KG1 (cell line): Measurements from ENCODE around the gene LRRTM1.

Experiments
- DNase-seq: peaks from one replicate; lab custom pipeline; 2025; lab: John Stamatoyannopoulos, UW

Gene LRRTM1

DNA sequence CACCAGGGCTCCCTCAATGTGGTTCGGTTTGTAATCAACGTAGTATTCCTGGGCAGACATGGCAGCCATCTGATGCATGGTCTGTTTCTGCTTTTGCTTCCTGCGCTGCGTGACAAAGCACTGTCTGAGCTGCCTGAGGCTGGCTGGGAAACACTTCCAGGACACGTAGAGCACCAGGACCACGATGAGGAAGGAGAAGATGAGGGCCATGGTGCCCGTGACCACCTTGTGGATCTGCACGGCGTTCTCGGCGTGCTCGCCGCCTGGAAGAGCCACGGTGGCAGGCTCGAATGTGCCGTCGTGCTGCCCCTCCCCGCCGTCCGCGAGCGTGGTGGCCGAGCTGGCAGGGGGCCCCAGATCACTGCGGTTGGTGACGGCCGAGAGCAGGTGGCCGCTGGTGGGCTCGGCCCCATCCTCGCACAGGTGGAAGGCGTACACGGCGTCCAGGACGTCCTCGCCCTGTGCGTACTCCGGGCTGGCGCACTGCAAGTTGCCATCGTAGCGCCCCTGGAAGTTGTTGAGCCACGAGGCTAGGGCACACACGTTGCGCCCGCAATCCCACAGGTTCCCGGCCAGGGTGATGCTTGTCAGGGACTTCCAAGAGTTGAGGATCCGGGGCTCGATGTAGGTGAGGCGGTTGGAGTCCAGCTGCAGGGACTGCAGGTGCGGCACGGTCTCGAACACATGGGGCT is 2.1 kb downstream of the LRRTM1 start:
- DNase-seq: no peak

DNA sequence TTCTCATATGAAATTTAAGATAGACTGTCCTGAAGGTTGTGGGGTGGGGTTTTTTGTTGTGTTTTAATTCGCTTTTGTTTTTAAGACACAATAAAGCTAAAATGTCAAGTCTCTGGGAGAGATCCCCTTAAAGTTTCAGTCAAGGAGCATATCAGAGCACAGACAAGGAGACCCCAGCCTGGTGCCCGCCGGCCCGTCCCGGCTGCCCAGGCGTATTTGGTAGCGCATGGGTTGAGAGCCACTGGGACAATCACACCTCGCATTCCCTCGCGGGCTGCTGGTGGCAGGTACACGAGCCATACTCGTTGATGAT is 2.6 kb downstream of the LRRTM1 start:
- DNase-seq: no peak

DNA sequence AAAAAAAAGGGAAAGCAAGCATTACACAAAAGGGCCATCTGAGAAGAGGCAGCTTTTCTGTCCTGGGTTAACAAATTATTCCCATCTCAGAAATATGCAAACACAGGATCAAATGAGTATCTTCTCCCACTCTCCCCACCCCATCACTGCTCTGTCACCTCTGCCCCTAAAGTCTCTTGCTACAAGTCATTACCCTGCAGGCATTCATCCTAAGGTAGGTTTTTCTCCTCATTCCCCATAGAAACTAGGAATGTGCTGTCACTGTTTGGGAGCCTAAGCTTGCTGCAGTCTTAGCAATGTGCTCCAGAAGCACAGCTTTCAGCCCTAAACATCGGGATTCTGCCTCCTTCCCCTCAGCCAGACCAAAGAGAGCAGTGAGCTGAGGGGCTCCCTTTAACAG is 3.6 kb downstream of the LRRTM1 start:
- no peak for DNase-seq

DNA sequence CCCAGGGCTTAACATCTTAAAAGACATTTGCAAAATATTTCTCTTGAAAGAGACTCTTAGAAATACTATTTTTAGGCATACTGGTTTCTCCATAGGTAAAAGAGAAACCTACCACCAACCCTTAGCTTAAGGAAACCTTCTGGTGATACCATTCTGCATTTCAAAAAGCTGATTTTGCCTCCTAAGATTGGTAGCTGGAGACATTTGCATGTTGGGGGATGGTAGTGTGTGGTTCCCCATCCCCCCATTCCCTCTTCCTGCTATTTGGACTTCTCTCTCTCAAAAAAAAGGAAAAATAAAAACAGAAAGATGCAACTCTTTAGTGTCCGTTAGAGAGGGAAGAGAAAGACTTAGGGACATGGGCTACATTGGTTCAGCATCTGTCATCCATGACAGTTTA is 4.2 kb downstream of the LRRTM1 start:
- no peak for DNase-seq

DNA sequence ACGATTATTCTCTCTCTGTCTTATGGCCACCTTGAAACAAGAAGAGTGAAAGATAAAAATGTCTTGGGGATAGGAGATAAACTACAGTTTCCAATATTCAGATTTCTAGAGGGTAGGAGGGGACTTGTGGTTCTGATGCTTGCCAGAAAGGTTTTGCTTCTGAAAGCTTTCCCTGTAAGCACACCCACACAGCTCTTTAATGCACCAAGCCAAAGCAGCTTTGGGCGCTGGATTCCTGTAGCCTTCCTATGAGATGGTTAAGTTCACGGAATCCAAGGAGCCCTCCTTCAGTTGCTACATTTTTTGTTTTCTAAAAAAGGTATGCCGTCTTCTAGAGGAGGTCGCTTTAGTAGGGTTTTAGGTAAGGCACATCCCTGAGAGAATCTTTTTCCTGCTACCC is 4.9 kb downstream of the LRRTM1 start:
- no peak for DNase-seq

DNA sequence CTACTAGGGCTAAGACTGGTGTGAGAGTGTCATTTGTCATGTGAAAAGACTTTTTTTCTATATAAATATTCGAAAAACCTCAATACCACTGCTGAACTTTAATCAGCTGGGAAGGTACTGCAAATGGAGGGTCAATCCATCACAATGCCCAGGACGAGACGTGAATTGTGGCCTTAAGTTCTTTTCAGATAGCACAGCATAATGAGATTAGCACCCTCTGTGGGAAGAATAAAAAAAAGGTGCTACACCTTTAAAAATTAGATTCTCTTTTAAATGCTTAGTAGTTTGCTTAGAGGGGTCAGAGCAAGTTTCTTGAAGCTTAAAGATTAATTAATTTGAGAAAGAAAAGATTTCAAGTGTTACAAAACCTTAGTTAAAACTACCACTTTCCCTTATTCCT is 5.6 kb downstream of the LRRTM1 start:
- no peak for DNase-seq

DNA sequence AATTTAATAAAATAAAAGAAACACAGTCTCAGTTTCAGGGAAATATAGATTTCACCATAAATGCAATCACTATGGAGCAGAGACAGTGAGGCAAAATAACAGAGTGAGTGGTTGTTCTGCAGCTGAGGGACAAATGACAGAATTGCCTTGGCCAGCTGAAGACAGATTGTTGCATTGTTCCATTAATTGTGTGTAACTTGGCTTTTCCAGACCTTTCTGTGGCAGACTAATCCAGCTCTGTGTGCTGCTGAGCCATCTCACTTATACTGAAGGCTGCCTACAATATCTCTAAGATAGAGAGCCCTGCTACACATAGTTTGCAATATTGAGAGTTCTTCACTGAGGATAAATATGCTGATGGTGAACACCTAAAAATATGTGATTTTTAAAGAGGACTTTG is 11.5 kb downstream of the LRRTM1 start:
- no peak for DNase-seq

DNA sequence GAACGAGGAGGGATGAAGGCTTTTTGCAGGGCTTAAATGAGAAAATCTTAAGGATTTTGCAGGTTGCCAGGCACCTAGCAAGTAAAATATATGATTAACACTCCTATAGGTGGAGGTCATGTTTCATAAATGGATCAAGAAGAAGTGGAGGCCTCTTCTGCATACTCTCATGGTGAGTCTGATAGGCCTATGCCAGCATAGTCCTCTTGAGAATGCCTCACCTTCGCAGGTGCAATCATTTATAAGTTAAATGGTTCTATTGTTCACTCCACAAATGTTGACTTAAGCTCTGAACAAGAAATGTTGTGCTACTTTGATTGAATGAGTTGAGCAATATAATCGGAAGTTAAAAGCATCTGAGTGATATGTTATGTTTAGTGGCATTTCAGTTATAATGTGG is 12.1 kb downstream of the LRRTM1 start:
- no peak for DNase-seq

DNA sequence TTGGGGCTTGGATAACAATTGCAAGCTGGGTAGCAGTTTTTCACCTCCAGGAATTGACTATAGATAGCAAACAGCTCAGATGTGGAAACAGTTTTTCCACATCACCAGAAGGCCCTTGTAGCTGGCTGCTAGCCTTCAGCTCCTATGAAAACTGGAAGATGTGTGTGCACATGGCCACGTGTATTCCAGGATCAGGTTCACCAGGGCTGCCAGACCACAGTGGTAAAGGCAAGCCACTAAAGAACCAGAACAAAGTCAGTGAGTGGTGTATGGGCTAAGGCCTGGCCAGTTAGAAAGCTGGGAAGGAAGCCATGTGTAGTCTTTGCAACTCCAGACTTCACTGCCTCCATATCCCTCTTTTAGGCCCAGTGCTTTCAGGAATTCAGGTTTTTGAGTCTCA is 12.9 kb downstream of the LRRTM1 start:
- no peak for DNase-seq

DNA sequence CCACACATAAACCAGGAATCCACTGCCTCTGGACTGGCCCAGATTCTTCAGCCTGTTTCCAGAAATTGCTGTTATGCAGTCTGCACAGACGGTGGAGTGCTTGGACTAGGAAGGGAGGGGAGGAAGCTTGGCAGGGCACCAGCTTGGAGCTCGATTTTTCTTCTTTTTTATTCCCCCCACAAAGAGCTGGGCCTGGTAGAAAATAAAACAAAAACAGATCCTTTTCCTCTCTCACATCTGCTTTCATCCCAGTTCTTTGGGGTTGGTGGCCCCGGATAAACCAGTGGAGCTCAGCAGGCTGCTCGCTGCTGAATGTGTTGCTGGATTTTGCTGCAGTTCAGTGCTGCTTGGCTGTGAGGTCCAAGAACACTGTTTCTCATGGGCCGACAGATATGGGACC is 16.0 kb downstream of the LRRTM1 start:
- DNase-seq: no peak

DNA sequence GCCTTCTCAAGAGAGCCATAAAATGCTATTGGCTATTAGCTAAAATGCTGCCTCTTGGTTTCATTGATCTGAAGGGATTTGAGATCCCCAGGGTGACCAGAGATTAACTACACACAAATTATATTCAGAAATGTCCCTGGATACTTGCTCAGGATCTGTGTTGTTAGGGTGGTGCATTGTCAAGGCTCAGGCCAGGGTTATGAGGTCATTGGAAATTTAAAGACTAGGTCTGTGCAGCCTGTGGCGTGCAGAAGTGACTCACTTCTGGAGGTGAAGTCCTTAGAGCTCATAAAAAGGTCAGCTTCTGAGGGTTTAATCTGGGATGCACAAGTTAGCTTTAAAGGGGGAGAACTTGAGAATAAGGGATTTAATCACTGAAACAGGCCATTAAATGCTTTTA is 23.5 kb downstream of the LRRTM1 start:
- no peak for DNase-seq

DNA sequence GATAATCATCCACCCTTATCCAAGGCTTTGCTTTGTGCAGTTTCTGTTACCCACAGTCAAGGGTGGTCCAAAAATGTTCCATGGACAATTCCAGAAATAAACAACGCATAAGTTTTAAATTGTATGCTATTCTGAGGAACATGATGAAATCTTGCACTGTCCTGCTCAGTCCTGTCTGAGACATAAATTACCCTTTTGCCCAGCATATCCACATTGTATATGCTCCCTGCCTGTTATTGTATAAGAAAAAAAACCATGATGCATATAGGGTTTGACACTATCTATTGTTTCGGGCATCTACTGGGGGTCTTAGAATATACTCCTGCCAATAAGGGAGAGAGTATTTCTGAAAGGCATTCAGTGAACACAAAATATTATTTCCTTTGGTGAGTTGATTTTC is 24.0 kb downstream of the LRRTM1 start:
- no peak for DNase-seq

DNA sequence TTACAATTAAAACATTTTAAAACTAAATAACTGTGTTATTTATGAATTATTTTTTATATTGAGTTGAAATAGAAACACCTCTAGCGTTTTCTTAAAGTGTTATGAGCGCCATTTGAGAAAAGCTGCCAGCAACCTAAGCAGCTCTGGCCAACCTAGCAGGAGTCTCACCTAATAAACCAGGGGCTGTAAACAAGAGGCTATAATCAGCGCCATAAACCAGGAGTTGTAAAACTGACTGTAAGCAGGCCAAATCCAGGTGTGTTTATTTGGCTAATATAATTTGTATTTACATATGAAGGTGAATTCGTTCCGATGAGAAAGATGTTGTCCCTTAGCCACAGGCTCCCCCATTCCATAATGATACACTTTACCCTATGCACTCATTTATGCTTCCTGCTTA is 34.7 kb downstream of the LRRTM1 start:
- no peak for DNase-seq

DNA sequence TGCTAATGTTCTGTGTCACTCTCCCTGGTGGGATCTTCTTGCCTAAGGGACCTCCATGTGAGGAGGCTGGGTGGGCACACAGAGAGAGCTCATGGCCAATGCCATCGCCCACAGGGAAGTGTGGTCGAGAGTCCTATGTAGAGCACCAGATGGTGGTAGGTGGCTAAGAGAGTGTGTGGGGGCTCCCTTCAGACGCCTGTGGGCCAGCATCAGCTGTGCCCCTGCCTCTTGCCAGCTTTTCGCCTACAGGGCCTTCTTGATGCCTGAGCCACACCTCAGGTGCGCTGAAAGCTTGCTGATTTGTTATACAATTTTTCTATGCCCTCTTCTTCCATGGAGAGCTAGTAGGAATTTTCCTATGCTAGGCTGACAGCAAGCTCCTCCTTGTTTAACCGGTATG is 38.3 kb downstream of the LRRTM1 start:
- no peak for DNase-seq

DNA sequence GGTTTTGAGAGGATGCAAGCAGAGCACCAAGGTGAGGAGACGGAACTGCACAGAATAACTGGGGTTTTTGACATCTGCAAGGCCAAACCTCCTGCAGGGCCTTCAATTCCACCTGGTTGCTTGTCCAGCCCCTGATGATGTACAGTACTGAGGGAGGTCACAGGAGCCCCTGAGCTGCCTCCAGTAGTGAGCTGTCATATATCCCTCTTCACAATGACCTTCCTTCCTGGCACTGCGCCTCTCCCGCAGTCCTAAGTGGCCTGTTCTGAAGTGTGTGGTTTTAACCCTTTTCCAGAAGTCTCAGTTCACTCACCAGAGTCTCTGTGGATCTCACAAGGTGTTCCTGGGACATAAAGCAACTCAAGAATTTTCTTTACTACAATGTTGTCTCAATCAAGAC is 45.3 kb downstream of the LRRTM1 start:
- DNase-seq: no peak

DNA sequence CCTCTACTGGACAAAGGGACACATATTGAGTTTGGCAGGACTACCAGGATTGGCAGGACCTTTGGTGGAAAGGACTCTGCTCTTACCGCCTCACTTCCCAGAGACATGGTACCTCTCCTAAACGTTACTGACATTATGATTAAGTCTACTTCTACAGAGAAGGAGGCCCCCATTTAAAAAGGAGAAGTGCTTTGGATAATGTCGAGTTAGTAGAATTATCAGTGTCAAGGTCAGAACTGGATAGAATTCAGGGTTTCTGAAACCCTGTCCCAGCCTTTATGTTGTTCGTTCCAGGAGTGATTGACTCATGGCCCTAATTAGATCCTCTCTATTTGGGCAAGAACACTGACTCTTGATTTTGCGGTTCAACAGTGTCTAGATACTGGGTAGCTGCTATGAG is 45.8 kb downstream of the LRRTM1 start:
- no peak for DNase-seq

DNA sequence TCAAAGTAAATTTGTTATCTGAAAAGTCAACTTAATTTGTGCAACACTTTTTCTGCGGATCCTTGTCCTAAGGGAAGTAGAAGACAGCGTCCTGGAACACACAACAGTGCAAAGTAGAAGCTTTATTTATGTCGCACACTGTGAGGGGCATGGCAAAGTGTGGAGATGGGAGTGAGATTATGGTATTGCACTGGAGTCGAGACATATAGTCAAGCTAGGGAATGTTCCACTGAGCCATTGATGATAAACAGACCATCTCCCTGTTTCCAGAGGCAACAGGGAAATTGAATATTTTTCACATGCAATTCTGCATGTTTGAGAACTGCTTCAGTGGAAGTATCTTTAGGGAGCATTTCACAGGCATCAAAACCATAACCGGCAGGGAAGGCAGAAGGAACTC is 46.2 kb downstream of the LRRTM1 start:
- DNase-seq: no peak

DNA sequence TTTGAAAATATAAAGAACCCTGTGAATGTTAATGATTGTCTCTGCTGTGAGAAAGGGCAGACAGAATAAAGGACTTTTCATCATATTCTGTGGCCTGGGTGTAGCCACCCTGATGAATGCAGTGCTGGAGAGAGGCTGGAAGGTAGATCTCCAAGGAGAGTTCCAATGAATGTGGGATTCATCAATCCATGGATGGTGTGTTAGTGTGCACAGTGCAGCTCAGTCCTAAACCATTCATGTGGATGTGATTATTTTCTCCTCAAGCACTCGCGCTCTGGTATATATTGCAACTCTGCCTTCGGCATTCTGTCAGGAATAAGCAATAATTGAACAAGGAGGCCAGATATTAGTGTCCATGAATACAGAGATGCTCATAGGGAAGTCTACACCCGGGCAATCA is 47.1 kb downstream of the LRRTM1 start:
- no peak for DNase-seq

DNA sequence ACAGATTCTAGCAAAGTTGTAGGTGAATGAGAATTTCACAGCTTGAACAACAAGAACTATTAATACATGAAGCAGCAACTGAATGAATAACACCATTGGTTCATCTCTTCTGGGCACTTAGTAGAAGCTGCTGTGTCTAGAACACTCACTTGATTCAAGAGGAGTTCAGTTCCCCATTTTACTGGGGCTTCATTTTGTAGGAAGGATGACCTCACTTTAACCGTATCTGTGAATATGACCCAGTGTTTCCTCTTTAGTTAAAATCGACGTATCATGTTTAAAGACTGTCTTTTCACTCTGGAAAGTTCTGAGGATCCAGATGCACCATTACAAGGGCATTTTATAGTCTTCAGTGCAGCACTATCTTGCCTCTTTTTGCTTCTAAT is 47.8 kb downstream of the LRRTM1 start:
- no peak for DNase-seq

DNA sequence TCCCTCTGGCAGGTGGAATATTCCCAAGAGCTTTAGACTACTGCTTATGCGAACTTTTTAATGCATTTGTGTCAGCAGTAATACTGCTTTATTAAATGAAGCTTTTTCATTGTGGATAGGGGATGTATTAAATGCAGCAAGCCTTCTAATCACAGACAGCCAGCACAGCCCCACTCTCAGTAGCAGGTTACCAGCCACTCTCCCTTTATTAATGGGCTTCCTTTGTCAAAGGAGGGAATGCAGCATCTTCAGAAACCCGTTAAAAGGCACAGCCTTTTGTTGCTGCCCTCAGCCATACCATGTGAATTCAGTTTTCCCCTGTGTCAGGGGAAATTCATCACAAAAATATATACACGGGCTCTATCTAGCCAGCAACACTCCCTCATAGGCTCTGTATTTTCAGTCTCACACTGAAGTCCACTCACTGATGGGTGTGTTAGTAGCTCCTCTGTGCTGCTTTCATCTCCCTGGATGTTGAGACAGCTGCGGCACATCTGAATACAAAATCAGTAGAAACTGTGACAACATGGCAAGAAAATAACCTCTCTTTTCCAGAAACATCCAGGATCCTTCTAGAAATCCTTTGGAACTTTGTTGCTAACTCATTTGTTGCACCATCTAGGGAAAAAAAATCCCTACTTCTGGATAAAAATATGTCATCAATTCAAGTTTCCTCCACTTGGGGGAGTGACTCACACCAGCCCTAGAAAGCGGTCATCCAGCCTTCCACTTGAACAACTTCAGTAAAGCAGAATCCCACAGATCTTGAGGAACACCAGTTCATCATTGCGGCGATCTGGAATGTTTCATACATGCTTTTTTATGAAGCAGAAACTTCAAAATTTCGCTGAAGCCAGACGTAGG is 48.4 kb downstream of the LRRTM1 start:
- DNase-seq: no peak

DNA sequence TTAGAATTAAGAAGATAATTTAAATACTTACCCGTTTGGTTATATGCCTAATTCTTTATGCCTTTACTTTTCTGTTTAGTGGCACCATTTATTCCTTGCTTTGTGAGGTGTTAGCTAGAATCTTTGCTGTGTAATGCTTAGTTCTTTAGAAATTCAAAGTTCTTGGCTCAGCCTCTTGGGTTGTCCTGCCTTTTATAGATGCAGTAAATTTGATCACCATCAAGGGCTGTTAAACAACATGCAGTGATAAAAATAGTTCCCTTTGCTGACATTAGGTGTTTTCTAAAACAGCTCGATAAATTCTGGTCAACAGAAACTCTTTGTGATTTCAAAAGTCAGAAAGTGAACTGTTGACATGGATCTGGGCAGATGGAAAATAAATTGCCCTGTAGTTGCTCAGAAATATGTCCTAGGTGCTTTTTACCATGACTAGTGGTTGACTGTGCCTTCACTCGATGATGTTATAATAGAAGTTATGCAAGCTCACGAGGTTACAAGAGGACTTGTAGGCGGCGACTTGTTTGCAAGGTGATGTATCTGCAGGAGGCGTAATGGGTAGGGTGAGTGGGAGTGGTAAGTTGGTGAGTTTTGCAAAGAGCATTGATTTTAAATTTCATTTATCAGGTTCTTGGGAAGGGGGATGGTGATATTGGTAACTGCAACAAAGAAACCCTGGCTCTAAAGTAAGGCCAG is 52.1 kb downstream of the LRRTM1 start:
- no peak for DNase-seq
